ENCODE results near the gene NOC4L.

The NOC4L gene

GRCh38 chr12:132121283-132121682 lies 23.0 kb upstream of the NOC4L start:
- POLR2A ChIA-PET = no interaction called here
- no peak overlapping the region for H3K4me3 ChIP-seq (ENCODE audit: low read depth, low read length)
- TF ChIP-seq CTCF (IDR thresholded peaks at IDR 0.05; ENCODE audit: insufficient read depth, low read length, missing control alignments) = no peak
- DNase-seq (ENCODE audit: low read depth, low spot score) = no peak
- CTCF ChIA-PET = no interaction called here

GRCh38 chr12:132123970-132124765 lies 20.1 kb upstream of the NOC4L start:
- POLR2A ChIA-PET = no interaction called here

GRCh38 chr12:132124766-132125425 lies 19.4 kb upstream of the NOC4L start:
- no peak for TF ChIP-seq CTCF (IDR thresholded peaks at IDR 0.05; ENCODE audit: insufficient read depth, low read length, missing control alignments)
- no peak for DNase-seq (ENCODE audit: low read depth, low spot score)
- no peak overlapping the region for H3K4me3 ChIP-seq (ENCODE audit: low read depth, low read length)
- ChIA-PET CTCF (no interaction called here), POLR2A (no interaction called here)

More at GRCh38 chr12:132123970-132124765, 20.1 kb upstream of the NOC4L start:
- H3K4me3 ChIP-seq (ENCODE audit: low read depth, low read length) = no peak overlapping the region
- CTCF ChIA-PET = interaction anchor here (0.9 kb wide), 1 partner anchor 16 kb away, joined by 3 read pairs; no protein-coding TSS in a partner anchor
- no peak for TF ChIP-seq CTCF (IDR thresholded peaks at IDR 0.05; ENCODE audit: insufficient read depth, low read length, missing control alignments)
- no peak for DNase-seq (ENCODE audit: low read depth, low spot score)

- ChIA-PET CTCF (no interaction called here), POLR2A (no interaction called here)
- TF ChIP-seq CTCF (IDR thresholded peaks at IDR 0.05; ENCODE audit: insufficient read depth, low read length, missing control alignments) = no peak
- no peak for DNase-seq (ENCODE audit: low read depth, low spot score)
- no peak overlapping the region for H3K4me3 ChIP-seq (ENCODE audit: low read depth, low read length)
These were observed 18.5 kb upstream of the NOC4L start for GRCh38 chr12:132125736-132126135.

GRCh38 chr12:132127041-132127440 lies 17.2 kb upstream of the NOC4L start:
- no peak overlapping the region for H3K4me3 ChIP-seq (ENCODE audit: low read depth, low read length)
- ChIA-PET POLR2A (no interaction called here), CTCF (interaction anchor here (1.6 kb wide), 1 partner anchor 19 kb away, joined by 4 read pairs; no protein-coding TSS in a partner anchor)
- DNase-seq (ENCODE audit: low read depth, low spot score) = no peak
- no peak for TF ChIP-seq CTCF (IDR thresholded peaks at IDR 0.05; ENCODE audit: insufficient read depth, low read length, missing control alignments)

GRCh38 chr12:132129007-132129406 lies 15.2 kb upstream of the NOC4L start:
- no peak for TF ChIP-seq CTCF (IDR thresholded peaks at IDR 0.05; ENCODE audit: insufficient read depth, low read length, missing control alignments)
- CTCF ChIA-PET = interaction anchor here (1.4 kb wide), 1 partner anchor 8 kb away, joined by 3 read pairs; no protein-coding TSS in a partner anchor
- no peak overlapping the region for H3K4me3 ChIP-seq (ENCODE audit: low read depth, low read length)
- POLR2A ChIA-PET = no interaction called here
- no peak for DNase-seq (ENCODE audit: low read depth, low spot score)
